Measurements from ENCODE around the gene KRTAP10-3.

GRCh38 chr21:44585892-44586291, 27.3 kb upstream of the KRTAP10-3 start:
- TF ChIP-seq CTCF (IDR thresholded peaks at IDR 0.05) = no peak
- TF ChIP-seq POLR2A (IDR thresholded peaks at IDR 0.05) = no peak
